GM10266 (cell line): Measurements from ENCODE around the gene ERFE.

Experiments used
- DNase-seq: peaks from one replicate; pipeline ENCODE4 v3.0.0; 2012; ENCODE audit errors: extremely low spot score
- CTCF ChIP-seq: IDR thresholded peaks from 2 replicates; pipeline ENCODE4 v1.5.1; 2012; ENCODE audit warnings: mild to moderate bottlenecking, low read depth; ENCODE audit not compliant: control insufficient read depth, insufficient read depth; ENCODE audit errors: missing control alignments

Gene ERFE

GRCh38 chr2:238155051-238155760 is 3.6 kb upstream of the ERFE start:
- no peak for TF ChIP-seq CTCF
- no peak for DNase-seq

- DNase-seq, result no peak
- TF ChIP-seq CTCF, result no peak
Observed at GRCh38 chr2:238155761-238156694, 2.7 kb upstream of the ERFE start.

GRCh38 chr2:238157506-238158017 is 1.2 kb upstream of the ERFE start:
- DNase-seq, result no peak

GRCh38 chr2:238158018-238158508 is 707 bp upstream of the ERFE start:
- TF ChIP-seq CTCF, result no peak
- no peak for DNase-seq

More at GRCh38 chr2:238157506-238158017, 1.2 kb upstream of the ERFE start:
- no peak for TF ChIP-seq CTCF

GRCh38 chr2:238159071-238159539 is 335 bp downstream of the ERFE start:
- no peak for TF ChIP-seq CTCF
- peak; percentile 57 for DNase-seq

- DNase-seq, result no peak
Observed at GRCh38 chr2:238159661-238160205, 963 bp downstream of the ERFE start.

More at GRCh38 chr2:238159661-238160205, 963 bp downstream of the ERFE start:
- TF ChIP-seq CTCF, result no peak
